ENCODE results near the gene CDC42EP4.

The CDC42EP4 gene

DNA sequence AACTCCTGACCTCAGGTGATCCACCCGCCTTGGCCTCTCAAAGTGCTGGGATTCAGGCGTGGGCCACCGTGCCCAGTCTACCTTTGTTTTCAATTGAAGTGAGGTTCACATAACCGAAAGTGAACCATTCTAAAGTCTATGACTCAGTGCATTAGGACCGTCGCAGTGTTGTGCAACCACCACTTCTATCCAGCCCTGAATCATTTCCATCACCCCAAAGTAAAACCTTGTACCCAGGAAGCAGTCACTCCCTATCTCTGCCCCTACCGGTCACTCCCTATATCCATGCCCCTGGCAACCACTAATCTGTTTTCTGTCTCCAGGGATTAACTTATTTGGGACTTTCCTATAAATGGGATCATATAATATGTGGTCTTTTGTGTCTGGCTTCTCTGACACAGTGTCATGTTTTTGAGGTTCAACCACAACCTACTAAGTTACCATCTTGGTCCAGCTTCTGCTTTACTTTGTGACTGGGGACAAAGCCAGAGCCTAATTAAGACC, 28.3 kb upstream of the CDC42EP4 start:
- DNase-seq (ENCODE audit: low spot score) = no peak
- no peak for TF ChIP-seq CTCF (IDR thresholded peaks at IDR 0.05; ENCODE audit: extremely low read depth, insufficient read depth, missing control alignments)
- in situ Hi-C loops (cut with MboI; ENCODE audit: low pct_unique_long_range_greater_than_20kb, low sequenced_read_pairs, unreplicated experiment) = no loop called here

GRCh38 chr17:73338566-73339197, 26.9 kb upstream of the CDC42EP4 start:
- in situ Hi-C loops (cut with MboI; ENCODE audit: low pct_unique_long_range_greater_than_20kb, low sequenced_read_pairs, unreplicated experiment) = no loop called here
- DNase-seq (ENCODE audit: low spot score) = no peak
- no peak for TF ChIP-seq CTCF (IDR thresholded peaks at IDR 0.05; ENCODE audit: extremely low read depth, insufficient read depth, missing control alignments)

DNA sequence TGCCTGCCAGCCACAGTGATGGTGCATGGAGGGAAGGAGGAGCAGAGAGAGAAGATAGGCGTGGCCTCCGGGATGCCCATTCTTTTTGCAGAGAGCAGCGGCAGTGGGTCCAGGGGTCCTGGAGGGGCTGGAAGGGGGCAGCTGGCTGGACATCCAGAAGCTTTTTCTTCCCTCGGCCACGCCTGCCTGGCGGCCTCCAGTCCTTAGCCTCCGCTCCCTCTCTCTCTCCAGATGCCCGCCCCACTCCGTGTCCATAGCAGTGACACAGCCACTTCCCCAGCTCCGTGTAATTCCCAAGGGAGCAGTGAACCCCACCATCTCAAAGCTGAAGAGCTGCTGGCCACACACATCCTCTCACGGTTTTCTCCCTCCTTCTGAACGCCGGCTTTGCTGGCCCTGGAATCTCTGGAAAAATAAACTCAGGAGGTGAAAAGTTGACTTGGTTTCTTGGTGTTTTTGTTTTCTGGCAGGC, 26.3 kb upstream of the CDC42EP4 start:
- DNase-seq (ENCODE audit: low spot score) = no peak
- no peak for TF ChIP-seq CTCF (IDR thresholded peaks at IDR 0.05; ENCODE audit: extremely low read depth, insufficient read depth, missing control alignments)
- in situ Hi-C loops (cut with MboI; ENCODE audit: low pct_unique_long_range_greater_than_20kb, low sequenced_read_pairs, unreplicated experiment) = no loop called here

DNA sequence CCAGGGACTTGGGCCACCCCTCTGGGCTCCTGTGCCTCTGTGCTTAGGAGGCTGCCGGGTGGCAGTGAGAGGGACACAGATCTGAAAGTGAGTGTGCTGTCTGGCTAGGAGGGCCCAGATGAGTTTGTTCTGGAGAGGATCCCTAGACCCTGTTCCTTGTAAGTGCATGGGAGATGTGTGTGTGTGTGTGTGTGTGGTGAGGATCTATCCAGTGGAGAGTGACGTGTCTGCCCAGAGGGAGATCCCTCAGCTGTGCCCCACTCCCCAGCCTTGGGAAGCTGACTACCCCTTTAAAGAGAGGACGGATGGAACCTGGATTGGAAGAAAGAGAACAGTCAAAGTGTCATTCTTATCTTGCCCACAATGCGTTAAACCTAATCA, 25.5 kb upstream of the CDC42EP4 start:
- in situ Hi-C loops (cut with MboI; ENCODE audit: low pct_unique_long_range_greater_than_20kb, low sequenced_read_pairs, unreplicated experiment) = no loop called here
- no peak for TF ChIP-seq CTCF (IDR thresholded peaks at IDR 0.05; ENCODE audit: extremely low read depth, insufficient read depth, missing control alignments)
- no peak for DNase-seq (ENCODE audit: low spot score)

GRCh38 chr17:73336408-73337329, 24.9 kb upstream of the CDC42EP4 start:
- no peak for DNase-seq (ENCODE audit: low spot score)
- in situ Hi-C loops (cut with MboI; ENCODE audit: low pct_unique_long_range_greater_than_20kb, low sequenced_read_pairs, unreplicated experiment) = no loop called here
- no peak for TF ChIP-seq CTCF (IDR thresholded peaks at IDR 0.05; ENCODE audit: extremely low read depth, insufficient read depth, missing control alignments)

GRCh38 chr17:73335591-73336407, 24.0 kb upstream of the CDC42EP4 start:
- TF ChIP-seq CTCF (IDR thresholded peaks at IDR 0.05; ENCODE audit: extremely low read depth, insufficient read depth, missing control alignments) = no peak
- no peak for DNase-seq (ENCODE audit: low spot score)
- in situ Hi-C loops (cut with MboI; ENCODE audit: low pct_unique_long_range_greater_than_20kb, low sequenced_read_pairs, unreplicated experiment) = no loop called here
